ENCODE results near the gene RGS9.
A peak's percentile ranks its signal among the peaks of the same experiment; 100 is the strongest.

RGS9 gene

GRCh38 chr17:65158622-65159021 lies 21.5 kb downstream of the RGS9 start:
- Histone ChIP-seq H4K20me1 (no peaks in the 10 kb centered on the region; a peak in 1 of 22 replicates), H3K36me3 (no peaks in the 10 kb centered on the region), H3K9me3 (replicated peaks in 1 of 11) (peaks cover 0 to 6% (median 0%) of the 10 kb centered on the region in 11 experiments; a peak in 1 of 22 replicates), H3K4me2 (peak overlapping the region in 3 of 11 experiments; percentile 5 to 19 (median 18); a peak in 3 of 22 replicates), H3K9ac (no peak overlapping the region), H3K27me3 (no peaks in the 10 kb centered on the region), H3K27ac (no peak overlapping the region), H3K4me3 (no peak overlapping the region), H3K4me1 (peaks cover 25 to 64% (median 35%) of the 10 kb centered on the region in 10 experiments)
- TF ChIP-seq Cebpa-rat (IDR thresholded peaks at IDR 0.05), result no peak

DNA sequence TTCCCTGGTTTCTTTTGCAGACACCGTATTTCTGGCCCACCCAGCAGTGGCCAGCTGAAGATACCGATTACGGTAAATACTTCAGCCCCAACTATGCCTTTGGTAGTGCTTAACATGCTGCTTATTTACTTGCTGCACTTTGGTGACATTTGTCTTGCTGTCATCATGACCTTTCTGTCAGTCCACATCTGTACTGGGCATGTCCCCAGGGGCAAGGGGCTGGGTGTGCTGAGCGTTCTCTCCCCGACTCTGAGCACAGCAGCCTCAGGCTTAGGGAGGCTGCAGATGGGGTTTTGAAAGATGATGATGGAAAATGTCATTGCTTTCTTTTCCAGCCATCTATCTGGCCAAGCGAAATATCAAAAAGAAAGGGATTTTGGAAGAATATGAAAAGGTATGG lies 23.3 kb downstream of the RGS9 start:
- TF ChIP-seq Cebpa-rat (IDR thresholded peaks at IDR 0.05), result no peak
- no peaks in the 10 kb centered on the region for H3K27me3 ChIP-seq
- H4K20me1 ChIP-seq, result no peaks in the 10 kb centered on the region
- H3K9ac ChIP-seq, result no peak overlapping the region
- H3K27ac ChIP-seq, result no peak overlapping the region
- peaks cover 0 to 6% (median 0%) of the 10 kb centered on the region in 11 experiments; a peak in 1 of 22 replicates for H3K9me3 ChIP-seq (replicated peaks in 1 of 11)
- H3K4me1 ChIP-seq, result peaks cover 23 to 65% (median 33%) of the 10 kb centered on the region in 10 experiments
- no peak overlapping the region for H3K4me3 ChIP-seq
- H3K36me3 ChIP-seq, result no peaks in the 10 kb centered on the region
- H3K4me2 ChIP-seq, result peak overlapping the region in 5 of 11 experiments; percentile 7 to 29 (median 24); a peak in 8 of 22 replicates

DNA sequence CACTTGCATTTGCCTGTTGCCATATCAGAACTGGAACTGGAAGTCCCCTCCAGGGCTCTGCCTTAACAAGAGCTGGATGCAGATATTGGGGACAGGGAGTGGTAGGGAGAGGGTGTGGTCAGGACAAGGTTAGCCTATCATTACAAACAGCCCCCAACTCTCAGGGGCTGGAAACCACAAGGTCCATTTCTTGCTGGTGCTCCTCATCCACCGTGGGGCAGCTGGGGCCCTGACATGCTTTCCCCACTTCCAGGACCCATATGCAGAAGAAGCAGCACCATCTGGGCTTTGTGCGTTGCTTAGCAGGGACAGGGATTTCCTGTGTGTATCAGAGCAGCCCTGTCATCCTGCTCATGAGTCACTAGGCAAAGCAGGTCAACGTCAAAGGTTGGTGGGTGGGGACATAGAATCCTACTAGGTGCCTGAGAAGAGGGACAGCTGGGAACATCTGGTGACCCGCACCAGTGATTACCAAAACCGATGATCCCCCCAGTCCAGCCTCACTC lies 26.9 kb downstream of the RGS9 start:
- peak overlapping the region in 10 of 11 experiments; percentile 16 to 65 (median 56); a peak in 16 of 22 replicates for H3K27ac ChIP-seq
- no peak overlapping the region for H3K4me3 ChIP-seq
- H3K4me2 ChIP-seq, result peak overlapping the region; percentile 38 to 82 (median 69)
- no peaks in the 10 kb centered on the region for H3K27me3 ChIP-seq
- 0 out of 22 replicates have a peak, but pooled peaks cover 0 to 3% (median 0%) of the 10 kb centered on the region in 11 experiments for H3K9me3 ChIP-seq (replicated peaks in 1 of 11)
- TF ChIP-seq Cebpa-rat (IDR thresholded peaks at IDR 0.05), result no peak
- H3K36me3 ChIP-seq, result no peaks in the 10 kb centered on the region
- H3K4me1 ChIP-seq, result peaks cover 14 to 43% (median 21%) of the 10 kb centered on the region in 10 experiments
- H4K20me1 ChIP-seq, result no peaks in the 10 kb centered on the region; a peak in 1 of 22 replicates
- H3K9ac ChIP-seq, result peak overlapping the region in 3 of 11 experiments; percentile 16 to 44 (median 42); a peak in 5 of 22 replicates

GRCh38 chr17:65166787-65167186 lies 29.6 kb downstream of the RGS9 start:
- no peak overlapping the region for H3K27ac ChIP-seq
- no peaks in the 10 kb centered on the region for H3K27me3 ChIP-seq
- peaks cover 14 to 32% (median 25%) of the 10 kb centered on the region in 10 experiments for H3K4me1 ChIP-seq
- no peaks in the 10 kb centered on the region for H3K36me3 ChIP-seq
- H3K9me3 ChIP-seq (replicated peaks in 1 of 11), result peaks cover 0 to 16% (median 12%) of the 10 kb centered on the region in 11 experiments; a peak in 13 of 22 replicates
- no peak for TF ChIP-seq Cebpa-rat (IDR thresholded peaks at IDR 0.05)
- no peak overlapping the region for H3K9ac ChIP-seq
- no peak overlapping the region for H3K4me2 ChIP-seq
- no peaks in the 10 kb centered on the region; a peak in 1 of 22 replicates for H4K20me1 ChIP-seq
- no peak overlapping the region for H3K4me3 ChIP-seq

GRCh38 chr17:65167566-65167965 lies 30.4 kb downstream of the RGS9 start:
- no peak overlapping the region for H3K4me3 ChIP-seq
- H4K20me1 ChIP-seq, result no peaks in the 10 kb centered on the region; a peak in 1 of 22 replicates
- peaks cover 14 to 39% (median 33%) of the 10 kb centered on the region in 10 experiments for H3K4me1 ChIP-seq
- H3K9me3 ChIP-seq (replicated peaks in 1 of 11), result peaks cover 0 to 16% (median 12%) of the 10 kb centered on the region in 11 experiments; a peak in 13 of 22 replicates
- TF ChIP-seq Cebpa-rat (IDR thresholded peaks at IDR 0.05), result no peak
- no peak overlapping the region for H3K4me2 ChIP-seq
- H3K27me3 ChIP-seq, result no peaks in the 10 kb centered on the region
- no peak overlapping the region for H3K27ac ChIP-seq
- no peaks in the 10 kb centered on the region for H3K36me3 ChIP-seq
- no peak overlapping the region for H3K9ac ChIP-seq

- Histone ChIP-seq H3K36me3 (no peaks in the 10 kb centered on the region), H3K9ac (no peak overlapping the region), H3K9me3 (replicated peaks in 1 of 11) (peaks cover 0 to 16% (median 12%) of the 10 kb centered on the region in 11 experiments; a peak in 13 of 22 replicates), H4K20me1 (no peaks in the 10 kb centered on the region; a peak in 1 of 22 replicates), H3K27me3 (no peaks in the 10 kb centered on the region), H3K4me2 (no peak overlapping the region), H3K4me1 (peaks cover 17 to 44% (median 37%) of the 10 kb centered on the region in 10 experiments), H3K27ac (no peak overlapping the region), H3K4me3 (no peak overlapping the region)
- no peak for TF ChIP-seq Cebpa-rat (IDR thresholded peaks at IDR 0.05)
Measured at GRCh38 chr17:65169691-65170090, 32.5 kb downstream of the RGS9 start.

DNA sequence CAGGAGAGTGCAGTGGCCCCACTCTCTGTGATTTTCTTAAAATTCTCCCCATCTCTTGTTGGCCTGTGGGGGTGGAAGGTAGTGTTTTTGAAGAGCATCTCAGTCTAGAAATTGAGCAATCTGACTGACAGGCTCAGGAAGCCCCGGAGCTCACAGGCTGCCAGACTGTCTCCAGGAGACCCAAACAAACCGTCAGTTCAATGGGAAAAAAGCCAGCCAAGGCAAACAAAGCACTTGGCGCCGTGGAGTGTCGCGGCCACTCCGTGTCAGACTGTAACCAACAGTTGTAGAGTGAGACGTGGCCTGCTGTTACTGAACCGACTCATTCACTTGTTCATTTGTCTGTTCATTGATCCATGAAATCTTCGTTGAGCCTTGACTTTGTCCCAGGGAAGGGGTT lies 33.7 kb downstream of the RGS9 start:
- Histone ChIP-seq H3K27me3 (no peaks in the 10 kb centered on the region), H3K27ac (peak overlapping the region in 2 of 11 experiments; percentile 3 to 45; a peak in 1 of 22 replicates), H3K4me3 (no peak overlapping the region), H3K4me1 (peaks cover 15 to 44% (median 37%) of the 10 kb centered on the region in 10 experiments), H4K20me1 (no peaks in the 10 kb centered on the region; a peak in 1 of 22 replicates), H3K36me3 (no peaks in the 10 kb centered on the region), H3K4me2 (peak overlapping the region in 1 of 11 experiments; percentile 84; a peak in 1 of 22 replicates), H3K9ac (no peak overlapping the region), H3K9me3 (replicated peaks in 1 of 11) (peaks cover 0 to 13% (median 12%) of the 10 kb centered on the region in 11 experiments; a peak in 13 of 22 replicates)
- TF ChIP-seq Cebpa-rat (IDR thresholded peaks at IDR 0.05), result no peak

DNA sequence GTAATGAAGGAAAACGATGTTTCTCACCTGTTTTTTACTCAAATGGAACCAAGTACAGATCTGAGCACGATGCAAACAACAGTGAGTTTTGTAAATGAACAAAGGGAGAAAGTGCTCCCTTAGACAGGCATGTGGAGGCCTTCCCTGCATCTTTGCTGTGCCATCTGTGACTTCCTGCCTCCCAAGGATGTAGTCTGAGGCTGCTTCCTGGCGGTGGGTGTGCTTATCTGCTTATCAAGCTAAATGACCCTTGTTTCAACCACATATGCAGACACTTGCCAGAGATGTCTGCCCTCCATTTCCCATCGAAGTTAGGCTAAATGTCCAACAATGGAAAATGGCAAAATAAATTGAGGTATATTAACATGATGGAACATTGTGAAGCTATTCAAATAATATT lies 34.6 kb downstream of the RGS9 start:
- no peaks in the 10 kb centered on the region for H4K20me1 ChIP-seq
- H3K4me1 ChIP-seq, result peaks cover 15 to 44% (median 37%) of the 10 kb centered on the region in 10 experiments
- H3K9me3 ChIP-seq (replicated peaks in 1 of 11), result peaks cover 0 to 13% (median 12%) of the 10 kb centered on the region in 11 experiments; a peak in 13 of 22 replicates
- H3K4me3 ChIP-seq, result no peak overlapping the region
- H3K27ac ChIP-seq, result peak overlapping the region in 7 of 11 experiments; percentile 5 to 66 (median 23); a peak in 8 of 22 replicates
- no peaks in the 10 kb centered on the region for H3K36me3 ChIP-seq
- no peak for TF ChIP-seq Cebpa-rat (IDR thresholded peaks at IDR 0.05)
- H3K4me2 ChIP-seq, result peak overlapping the region in 8 of 11 experiments; percentile 11 to 88 (median 76); a peak in 15 of 22 replicates
- H3K27me3 ChIP-seq, result no peaks in the 10 kb centered on the region
- H3K9ac ChIP-seq, result no peak overlapping the region

DNA sequence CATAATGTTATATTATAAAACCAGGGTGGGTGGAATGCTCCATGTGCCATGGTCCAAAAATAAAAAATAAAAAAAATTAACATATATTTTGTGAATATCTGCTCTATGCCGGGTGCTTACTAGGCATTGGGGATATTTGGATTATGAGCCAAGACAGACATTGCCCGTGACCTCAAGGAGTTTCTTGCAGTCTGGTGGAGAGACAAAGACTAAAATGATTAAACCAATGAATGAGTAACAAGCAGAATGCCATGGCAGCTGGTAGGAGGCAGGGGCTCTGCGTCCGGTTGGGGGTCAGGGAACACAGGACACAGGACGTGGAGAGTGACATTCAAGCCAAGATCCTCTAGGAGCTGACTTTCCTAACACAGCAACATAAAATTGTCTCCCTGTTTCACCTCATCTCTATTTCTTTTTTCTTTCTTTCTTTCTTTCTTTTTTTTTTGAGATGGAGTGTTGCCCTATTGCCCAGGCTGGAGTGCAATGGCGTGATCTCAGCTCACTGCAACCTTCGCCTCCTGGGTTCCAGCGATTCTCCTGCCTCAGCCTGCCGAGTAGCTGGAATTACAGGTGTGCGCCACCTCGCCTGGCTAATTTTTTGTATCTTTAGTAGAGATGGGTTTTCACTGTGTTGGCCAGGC lies 35.4 kb downstream of the RGS9 start:
- Histone ChIP-seq H3K27me3 (no peaks in the 10 kb centered on the region), H3K4me1 (peaks cover 17 to 44% (median 38%) of the 10 kb centered on the region in 10 experiments), H3K4me3 (no peak overlapping the region), H3K36me3 (no peaks in the 10 kb centered on the region), H4K20me1 (no peaks in the 10 kb centered on the region), H3K27ac (peak overlapping the region in 9 of 11 experiments; percentile 11 to 66 (median 47); a peak in 14 of 22 replicates), H3K9ac (peak overlapping the region in 2 of 11 experiments; percentile 13 to 59; a peak in 2 of 22 replicates), H3K9me3 (replicated peaks in 1 of 11) (peaks cover 0 to 13% (median 12%) of the 10 kb centered on the region in 11 experiments; a peak in 13 of 22 replicates), H3K4me2 (peak overlapping the region; percentile 61 to 88 (median 77); a peak in 20 of 22 replicates)
- no peak for TF ChIP-seq Cebpa-rat (IDR thresholded peaks at IDR 0.05)
